RWPE2 (cell line): ENCODE data around the gene EBF4.

Source experiments
- ATAC-seq: fragments of 200-7000 bp; cut with Tn5 transposase; 3 replicates; pipeline ENCODE4 v1.9.1; 2021; ENCODE audit warnings: low read depth
- DNase-seq: peaks from one replicate; pipeline ENCODE4 v3.0.0-alpha.2; 2020; ENCODE audit warnings: low spot score
- H3K27ac ChIP-seq: fragments of 450-650 bp; 2 replicates; pipeline ENCODE4 v1.5.1; 2017; ENCODE audit warnings: mild to moderate bottlenecking; ENCODE audit not compliant: poor library complexity, severe bottlenecking
- H3K27me3 ChIP-seq: fragments of 250-450 bp; sonication (Bioruptor Pico); 2 replicates; pipeline ENCODE4 v1.5.1; 2021; ENCODE audit warnings: mild to moderate bottlenecking, moderate library complexity; ENCODE audit not compliant: insufficient read depth, poor library complexity, severe bottlenecking
- H3K36me3 ChIP-seq: fragments of 250-450 bp; sonication (Bioruptor Pico); 2 replicates; pipeline ENCODE4 v1.5.1; 2020; ENCODE audit warnings: low read depth, mild to moderate bottlenecking, moderate library complexity
- H3K4me1 ChIP-seq: fragments of 250-450 bp; sonication (Bioruptor Pico); 2 replicates; pipeline ENCODE4 v1.5.1; 2021; ENCODE audit warnings: mild to moderate bottlenecking, moderate library complexity; ENCODE audit not compliant: insufficient read depth, poor library complexity, severe bottlenecking
- H3K4me3 ChIP-seq: fragments of 250-450 bp; sonication (Bioruptor Pico); 2 replicates; pipeline ENCODE4 v1.5.1; 2021; ENCODE audit warnings: mild to moderate bottlenecking, moderate library complexity; ENCODE audit not compliant: severe bottlenecking
- H3K9me3 ChIP-seq: fragments of 250-450 bp; sonication (Bioruptor Pico); 2 replicates; pipeline ENCODE4 v1.5.1; 2021; ENCODE audit warnings: mild to moderate bottlenecking, moderate library complexity; ENCODE audit not compliant: severe bottlenecking
- TF ChIP-seq, protein P1 (sequence below): fragments of 450-650 bp; IDR thresholded peaks from one replicate; pipeline ENCODE4 v1.5.1; 2017; ENCODE audit warnings: mild to moderate bottlenecking, moderate library complexity; ENCODE audit not compliant: poor library complexity, severe bottlenecking

Gene EBF4

DNA sequence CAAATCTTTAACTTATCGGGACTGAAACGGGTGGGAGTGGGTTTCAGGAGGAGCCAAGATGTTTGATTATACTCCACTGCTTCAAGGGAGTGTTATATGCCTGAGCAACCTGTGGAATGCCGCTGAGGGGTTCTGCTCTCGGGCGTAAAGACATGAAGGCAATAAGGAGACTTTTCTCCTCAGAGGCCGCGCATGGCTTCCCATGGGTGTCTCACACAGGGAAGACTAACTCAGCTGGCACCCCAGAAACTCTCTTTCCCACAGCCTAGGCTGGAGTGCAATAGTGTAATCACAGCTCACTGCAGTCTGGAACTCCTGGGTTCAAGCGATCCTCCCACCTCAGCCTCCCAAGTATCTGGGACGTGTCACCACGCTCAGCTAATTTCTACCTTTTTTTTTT is 117.1 kb downstream of the EBF4 start:
- ATAC-seq (no peak), DNase-seq (no peak)
- H3K9me3 ChIP-seq: peaks cover 8% of the 10 kb centered on the region
- H3K27ac ChIP-seq: no peak overlapping the region
- no peaks in the 10 kb centered on the region for H3K36me3 ChIP-seq
- TF ChIP-seq, protein P1, sequence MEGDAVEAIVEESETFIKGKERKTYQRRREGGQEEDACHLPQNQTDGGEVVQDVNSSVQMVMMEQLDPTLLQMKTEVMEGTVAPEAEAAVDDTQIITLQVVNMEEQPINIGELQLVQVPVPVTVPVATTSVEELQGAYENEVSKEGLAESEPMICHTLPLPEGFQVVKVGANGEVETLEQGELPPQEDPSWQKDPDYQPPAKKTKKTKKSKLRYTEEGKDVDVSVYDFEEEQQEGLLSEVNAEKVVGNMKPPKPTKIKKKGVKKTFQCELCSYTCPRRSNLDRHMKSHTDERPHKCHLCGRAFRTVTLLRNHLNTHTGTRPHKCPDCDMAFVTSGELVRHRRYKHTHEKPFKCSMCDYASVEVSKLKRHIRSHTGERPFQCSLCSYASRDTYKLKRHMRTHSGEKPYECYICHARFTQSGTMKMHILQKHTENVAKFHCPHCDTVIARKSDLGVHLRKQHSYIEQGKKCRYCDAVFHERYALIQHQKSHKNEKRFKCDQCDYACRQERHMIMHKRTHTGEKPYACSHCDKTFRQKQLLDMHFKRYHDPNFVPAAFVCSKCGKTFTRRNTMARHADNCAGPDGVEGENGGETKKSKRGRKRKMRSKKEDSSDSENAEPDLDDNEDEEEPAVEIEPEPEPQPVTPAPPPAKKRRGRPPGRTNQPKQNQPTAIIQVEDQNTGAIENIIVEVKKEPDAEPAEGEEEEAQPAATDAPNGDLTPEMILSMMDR: no peak
- no peak overlapping the region for H3K4me3 ChIP-seq
- peaks cover 8% of the 10 kb centered on the region for H3K4me1 ChIP-seq
- peaks cover 3% of the 10 kb centered on the region for H3K27me3 ChIP-seq
